Measurements from ENCODE around the gene CFAP46.

DNA sequence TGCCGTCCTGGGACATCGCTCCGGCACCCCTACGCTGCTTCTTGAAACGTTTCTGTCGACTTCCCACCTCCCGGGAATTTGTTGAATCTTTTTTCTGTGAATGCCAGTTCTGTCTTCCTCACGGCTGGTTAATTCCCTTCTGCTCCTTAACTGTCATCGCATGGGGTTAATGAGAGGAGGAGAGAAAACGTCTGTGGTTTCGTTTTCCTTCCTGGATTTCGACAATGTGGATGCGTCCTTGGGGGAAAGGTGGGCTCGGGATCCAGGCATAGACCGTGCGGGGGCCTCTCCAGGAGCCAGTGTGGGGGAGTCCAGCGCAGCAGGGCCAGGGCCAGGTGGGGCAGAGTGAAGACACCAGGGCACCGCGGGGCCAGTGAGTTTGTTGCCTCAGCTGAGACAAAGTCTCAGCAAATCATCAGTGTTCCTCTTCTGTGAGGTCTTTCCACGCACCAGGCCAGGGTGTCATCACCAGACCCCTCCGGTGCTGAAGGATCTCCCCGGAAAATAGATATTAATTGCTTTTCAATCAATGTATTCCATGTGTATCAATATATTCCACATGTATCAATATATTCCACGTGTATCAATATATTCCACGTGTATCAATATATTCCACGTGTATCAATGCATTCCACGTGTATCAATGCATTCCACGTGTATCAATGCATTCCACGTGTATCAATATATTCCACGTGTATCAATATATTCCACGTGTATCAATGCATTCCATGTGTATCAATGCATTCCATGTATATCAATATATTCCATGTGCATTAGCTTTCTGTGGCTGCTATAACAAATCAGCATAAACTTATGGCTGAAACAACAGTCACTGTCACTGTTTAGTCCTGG, 33.7 kb upstream of the CFAP46 start:
- TF ChIP-seq, protein P1, sequence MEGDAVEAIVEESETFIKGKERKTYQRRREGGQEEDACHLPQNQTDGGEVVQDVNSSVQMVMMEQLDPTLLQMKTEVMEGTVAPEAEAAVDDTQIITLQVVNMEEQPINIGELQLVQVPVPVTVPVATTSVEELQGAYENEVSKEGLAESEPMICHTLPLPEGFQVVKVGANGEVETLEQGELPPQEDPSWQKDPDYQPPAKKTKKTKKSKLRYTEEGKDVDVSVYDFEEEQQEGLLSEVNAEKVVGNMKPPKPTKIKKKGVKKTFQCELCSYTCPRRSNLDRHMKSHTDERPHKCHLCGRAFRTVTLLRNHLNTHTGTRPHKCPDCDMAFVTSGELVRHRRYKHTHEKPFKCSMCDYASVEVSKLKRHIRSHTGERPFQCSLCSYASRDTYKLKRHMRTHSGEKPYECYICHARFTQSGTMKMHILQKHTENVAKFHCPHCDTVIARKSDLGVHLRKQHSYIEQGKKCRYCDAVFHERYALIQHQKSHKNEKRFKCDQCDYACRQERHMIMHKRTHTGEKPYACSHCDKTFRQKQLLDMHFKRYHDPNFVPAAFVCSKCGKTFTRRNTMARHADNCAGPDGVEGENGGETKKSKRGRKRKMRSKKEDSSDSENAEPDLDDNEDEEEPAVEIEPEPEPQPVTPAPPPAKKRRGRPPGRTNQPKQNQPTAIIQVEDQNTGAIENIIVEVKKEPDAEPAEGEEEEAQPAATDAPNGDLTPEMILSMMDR (IDR thresholded peaks at IDR 0.05; ENCODE audit: insufficient read depth, low read length, poor library complexity, severe bottlenecking), result no peak
- TF ChIP-seq EZH2phosphoT487 (conservative IDR thresholded peaks at IDR 0.05; ENCODE audit: low read length), result no peak

Data from SU-DHL-6 (cell line).